Natural killer cell (primary cell): ENCODE measurements around the gene CDC42BPG. TPM values are rescaled to one million over a fixed set of nuclear protein-coding genes. Genes with fewer than 3 reads are reported as not detected.

Source experiments
- ATAC-seq, 3 donors: fragments of 150-1000 bp in 2 of 3; fragments of 200-7000 bp in 1 of 3; cut with Tn5 transposase; 1 replicate in 1 of 3; 2 replicates in 2 of 3; pipeline ENCODE4 v1.10.0; 2021; ENCODE audit warnings: mild to moderate bottlenecking in 2 of 3, moderate library complexity in 2 of 3
- DNase-seq, 2 donors: peaks; one replicate each; pipeline versions ENCODE4 v3.0.0 to v3.0.0-alpha.2; 2013 to 2021; ENCODE audit warnings: mixed read lengths in 1 of 2
- H3K27ac ChIP-seq: one replicate; pipeline ENCODE4 v1.5.1; 2013; ENCODE audit warnings: mild to moderate bottlenecking, low read length
- H3K27me3 ChIP-seq: one replicate; pipeline ENCODE4 v1.6.1; 2013; ENCODE audit warnings: low read length; ENCODE audit not compliant: control insufficient read depth, insufficient read depth
- H3K36me3 ChIP-seq: one replicate; pipeline ENCODE4 v1.6.1; 2013; ENCODE audit warnings: low read length; ENCODE audit not compliant: control insufficient read depth, insufficient read depth
- H3K4me1 ChIP-seq: one replicate; pipeline ENCODE4 v1.6.1; 2013; ENCODE audit warnings: low read length; ENCODE audit not compliant: control insufficient read depth, insufficient read depth
- H3K4me3 ChIP-seq: one replicate; pipeline ENCODE4 v1.5.1; 2013; ENCODE audit warnings: low read length
- H3K9me3 ChIP-seq: one replicate; pipeline ENCODE4 v1.6.1; 2013; ENCODE audit warnings: low read length; ENCODE audit not compliant: control insufficient read depth, insufficient read depth
- H3K27ac Mint-ChIP-seq, 2 donors: one replicate each; pipeline ENCODE4 v1.8.0; 2022; ENCODE audit warnings: mild to moderate bottlenecking in 2 of 2, mixed read lengths in 2 of 2, moderate library complexity in 1 of 2
- H3K27me3 Mint-ChIP-seq, 2 donors: one replicate each; pipeline ENCODE4 v1.8.0; 2022; ENCODE audit warnings: low read depth in 2 of 2, mixed read lengths in 2 of 2
- H3K36me3 Mint-ChIP-seq: one replicate; pipeline ENCODE4 v1.8.0; 2022; ENCODE audit warnings: mixed read lengths
- H3K4me1 Mint-ChIP-seq, 2 donors: one replicate each; pipeline ENCODE4 v1.8.0; 2022; ENCODE audit warnings: mixed read lengths in 2 of 2
- H3K4me3 Mint-ChIP-seq: one replicate; pipeline ENCODE4 v1.8.0; 2022; ENCODE audit warnings: mild to moderate bottlenecking, moderate library complexity, mixed read lengths
- H3K9me3 Mint-ChIP-seq, 2 donors: one replicate each; pipeline ENCODE4 v1.8.0; 2022; ENCODE audit warnings: mixed read lengths in 2 of 2
- WGBS: methylation state at CpG from one replicate; pipeline ENCODE4 v1.1.7; 2013; ENCODE audit warnings: missing lambda C conversion rate; ENCODE audit not compliant: insufficient coverage; 5-methylcytosine and 5-hydroxymethylcytosine counted together
- intact Hi-C: fragments of 100-400 bp; cut with micrococcal nuclease; formaldehyde crosslinking; loops from one replicate; pipeline ENCODE4 v1.14.2; 2022
- total RNA-seq, 4 donors: library from RNA; stranded (reverse); fragments of 120-200 nt in 1 of 4; gene quantifications; one replicate each; pipeline versions ENCODE4 v1.2.3 to v1.2.4, GENCODE V29; 2013 to 2022
- TF ChIP-seq, protein P1 (sequence below): fragments of 200-600 bp; IDR thresholded peaks from one replicate; pipeline ENCODE4 v1.8.0; 2022; ENCODE audit warnings: antibody characterized with exemption

Gene CDC42BPG
- total RNA-seq, 3 donors from 2014 or later (not counting 1 experiment from before 2014, with no cell fraction given): 8.2 to 12.7 (median 10.7) TPM

- Mint-ChIP-seq H3K9me3 (no peaks in the 10 kb centered on the region), H3K27me3 (no peaks in the 10 kb centered on the region), H3K36me3 (peaks cover 40% of the 10 kb centered on the region), H3K4me3 (peak overlapping the region; percentile 94), H3K4me1 (peaks cover 59 to 62% of the 10 kb centered on the region in 2 donors), H3K27ac (peak overlapping the region; percentile 89 to 94)
- DNase-seq: no peak
- TF ChIP-seq, protein P1, sequence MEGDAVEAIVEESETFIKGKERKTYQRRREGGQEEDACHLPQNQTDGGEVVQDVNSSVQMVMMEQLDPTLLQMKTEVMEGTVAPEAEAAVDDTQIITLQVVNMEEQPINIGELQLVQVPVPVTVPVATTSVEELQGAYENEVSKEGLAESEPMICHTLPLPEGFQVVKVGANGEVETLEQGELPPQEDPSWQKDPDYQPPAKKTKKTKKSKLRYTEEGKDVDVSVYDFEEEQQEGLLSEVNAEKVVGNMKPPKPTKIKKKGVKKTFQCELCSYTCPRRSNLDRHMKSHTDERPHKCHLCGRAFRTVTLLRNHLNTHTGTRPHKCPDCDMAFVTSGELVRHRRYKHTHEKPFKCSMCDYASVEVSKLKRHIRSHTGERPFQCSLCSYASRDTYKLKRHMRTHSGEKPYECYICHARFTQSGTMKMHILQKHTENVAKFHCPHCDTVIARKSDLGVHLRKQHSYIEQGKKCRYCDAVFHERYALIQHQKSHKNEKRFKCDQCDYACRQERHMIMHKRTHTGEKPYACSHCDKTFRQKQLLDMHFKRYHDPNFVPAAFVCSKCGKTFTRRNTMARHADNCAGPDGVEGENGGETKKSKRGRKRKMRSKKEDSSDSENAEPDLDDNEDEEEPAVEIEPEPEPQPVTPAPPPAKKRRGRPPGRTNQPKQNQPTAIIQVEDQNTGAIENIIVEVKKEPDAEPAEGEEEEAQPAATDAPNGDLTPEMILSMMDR: no peak
- intact Hi-C loops: loop anchor here (10.0 kb wide), 1 partner anchor 338 kb away; the partner anchor contains the start of genes TM7SF2 and ZNHIT2
- no peaks in the 10 kb centered on the region for H3K27me3 ChIP-seq
- 19% methylated on average over 2 of the region's 3 CpGs for WGBS
- no peak for ATAC-seq
- peak overlapping the region; percentile 64 for H3K4me3 ChIP-seq
- peak overlapping the region; percentile 71 for H3K27ac ChIP-seq
- peaks cover 53% of the 10 kb centered on the region for H3K36me3 ChIP-seq
- no peaks in the 10 kb centered on the region for H3K9me3 ChIP-seq
- peaks cover 32% of the 10 kb centered on the region for H3K4me1 ChIP-seq
Measured at GRCh38 chr11:64776875-64777274, 67.6 kb downstream of the CDC42BPG start.

DNA sequence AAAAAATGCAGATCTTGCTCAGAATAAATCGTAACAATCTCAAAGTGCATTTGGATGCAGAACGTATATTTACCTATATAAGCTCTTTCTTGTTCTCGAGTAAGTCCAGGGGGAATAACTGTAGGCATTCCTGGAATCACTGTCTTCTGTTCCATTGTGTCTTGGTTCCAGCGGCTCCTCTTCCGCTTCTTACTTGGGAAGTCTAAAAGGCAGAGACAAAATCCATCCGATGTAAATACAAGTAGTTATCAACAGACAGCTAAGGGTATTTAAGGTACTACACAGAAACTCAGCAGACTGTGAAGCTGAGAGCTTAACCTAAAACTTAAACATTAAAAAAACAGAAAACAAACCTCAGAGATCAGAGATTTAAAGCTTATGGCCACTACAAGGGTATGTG, 68.0 kb downstream of the CDC42BPG start:
- DNase-seq (no peak), ATAC-seq (no peak)
- H3K27me3 Mint-ChIP-seq: no peaks in the 10 kb centered on the region
- peak overlapping the region; percentile 71 for H3K27ac ChIP-seq
- no peaks in the 10 kb centered on the region for H3K9me3 ChIP-seq
- H3K36me3 Mint-ChIP-seq: peaks cover 44% of the 10 kb centered on the region
- peak overlapping the region; percentile 94 for H3K4me3 Mint-ChIP-seq
- intact Hi-C loops: loop anchor here (10.0 kb wide), 1 partner anchor 338 kb away; the partner anchor contains the start of genes TM7SF2 and ZNHIT2
- TF ChIP-seq, protein P1: no peak
- no peak overlapping the region for H3K4me3 ChIP-seq
- peak overlapping the region; percentile 89 to 94 for H3K27ac Mint-ChIP-seq
- H3K36me3 ChIP-seq: peaks cover 58% of the 10 kb centered on the region
- no peaks in the 10 kb centered on the region for H3K27me3 ChIP-seq
- peaks cover 32% of the 10 kb centered on the region for H3K4me1 ChIP-seq
- H3K4me1 Mint-ChIP-seq: peaks cover 64 to 66% of the 10 kb centered on the region in 2 donors
- no peaks in the 10 kb centered on the region for H3K9me3 Mint-ChIP-seq
- 80% methylated on average over 6 of the region's 6 CpGs for WGBS

GRCh38 chr11:64774144-64774543, 70.3 kb downstream of the CDC42BPG start:
- peaks cover 81% of the 10 kb centered on the region for H3K36me3 ChIP-seq
- H3K27me3 ChIP-seq: no peaks in the 10 kb centered on the region
- H3K27ac Mint-ChIP-seq: no peak overlapping the region
- peaks cover 26% of the 10 kb centered on the region for H3K4me1 ChIP-seq
- H3K4me1 Mint-ChIP-seq: peaks cover 75 to 77% of the 10 kb centered on the region in 2 donors
- H3K9me3 ChIP-seq: no peaks in the 10 kb centered on the region
- no peak overlapping the region for H3K27ac ChIP-seq
- H3K36me3 Mint-ChIP-seq: peaks cover 54% of the 10 kb centered on the region
- H3K27me3 Mint-ChIP-seq: no peaks in the 10 kb centered on the region
- H3K9me3 Mint-ChIP-seq: no peaks in the 10 kb centered on the region
- no peak overlapping the region for H3K4me3 ChIP-seq
- no peak for DNase-seq
- ATAC-seq: no peak
- TF ChIP-seq, protein P1: no peak
- WGBS: 89% methylated on average over 5 of the region's 5 CpGs
- no peak overlapping the region for H3K4me3 Mint-ChIP-seq
- intact Hi-C loops: loop anchor here (10.0 kb wide), 1 partner anchor 341 kb away; the partner anchor contains the start of genes TM7SF2 and ZNHIT2

Other genes starting within 250 kb of the CDC42BPG start
- 1 to 10 TPM; 2.9 to 9.6 (median 7.7) TPM for gene NRXN2, start 121.5 kb downstream of the CDC42BPG start, total RNA-seq
- gene RASGRP2, start 100.5 kb downstream of the CDC42BPG start, total RNA-seq: 100 to 1,000 TPM; 371 to 417 (median 394) TPM
- gene PYGM, start 84.7 kb downstream of the CDC42BPG start, total RNA-seq: 1 to 10 TPM; 4.1 to 8.4 (median 6.1) TPM
- 100 to 1,000 TPM; 841 to 864 (median 845) TPM for gene SF1, start 66.1 kb downstream of the CDC42BPG start, total RNA-seq
- 10 to 100 TPM; 38.3 to 40.6 (median 38.7) TPM for gene MAP4K2, start 41.4 kb downstream of the CDC42BPG start, total RNA-seq
- gene MEN1, start 34.1 kb downstream of the CDC42BPG start, total RNA-seq: 10 to 100 TPM; 29.3 to 42.2 (median 32.2) TPM
- 100 to 1,000 TPM; 218 to 246 (median 225) TPM for gene EHD1, start 34.0 kb upstream of the CDC42BPG start, total RNA-seq
- gene ATG2A, start 72.6 kb upstream of the CDC42BPG start, total RNA-seq: 100 to 1,000 TPM; 165 to 321 (median 259) TPM
- gene PPP2R5B, start 80.0 kb upstream of the CDC42BPG start, total RNA-seq: 10 to 100 TPM; 27.8 to 31.5 (median 28.5) TPM
- not detected for gene GPHA2, start 91.2 kb upstream of the CDC42BPG start, total RNA-seq
- gene MAJIN, start 127.5 kb upstream of the CDC42BPG start, total RNA-seq: not detected
- gene BATF2, start 152.3 kb upstream of the CDC42BPG start, total RNA-seq: under 1 TPM in 1 of 3 donors, not detected in 2; 0.30 TPM
- gene ARL2, start 169.5 kb upstream of the CDC42BPG start, total RNA-seq: 10 to 100 TPM; 19.9 to 20.5 (median 20.2) TPM
- gene SNX15, start 182.8 kb upstream of the CDC42BPG start, total RNA-seq: 10 to 100 TPM; 16.9 to 28.1 (median 27.1) TPM
- 1 to 10 TPM; 2.0 to 3.5 (median 2.8) TPM for gene SAC3D1, start 196.6 kb upstream of the CDC42BPG start, total RNA-seq
- gene NAALADL1, start 213.9 kb upstream of the CDC42BPG start, total RNA-seq: 10 to 100 TPM; 41.6 to 54.1 (median 46.0) TPM
- gene CDCA5, start 239.4 kb upstream of the CDC42BPG start, total RNA-seq: 1 to 10 TPM; 3.3 to 6.8 (median 3.8) TPM
- gene ZFPL1, start 239.6 kb upstream of the CDC42BPG start, total RNA-seq: 10 to 100 TPM; 49.8 to 60.2 (median 50.8) TPM